GM15510 (cell line): ENCODE results near the gene DECR2.
A peak's percentile ranks its signal among the peaks of the same experiment; 100 is the strongest.

Experiments
- POLR2A ChIP-seq: IDR thresholded peaks from 3 replicates; pipeline ENCODE4 v1.6.1; 2011; ENCODE audit warnings: borderline replicate concordance; ENCODE audit not compliant: insufficient read length; ENCODE audit errors: extremely low read depth

DECR2 gene

GRCh38 chr16:361872-362701 is 39.6 kb upstream of the DECR2 start:
- no peak for TF ChIP-seq POLR2A

GRCh38 chr16:363110-363765 is 38.4 kb upstream of the DECR2 start:
- no peak for TF ChIP-seq POLR2A

GRCh38 chr16:363766-364490 is 37.8 kb upstream of the DECR2 start:
- TF ChIP-seq POLR2A: no peak

- TF ChIP-seq POLR2A: no peak
Observed at GRCh38 chr16:364595-365491, 36.8 kb upstream of the DECR2 start.

GRCh38 chr16:366476-366875 is 35.2 kb upstream of the DECR2 start:
- TF ChIP-seq POLR2A: no peak

- TF ChIP-seq POLR2A: no peak
Observed at GRCh38 chr16:367333-367903, 34.3 kb upstream of the DECR2 start.

GRCh38 chr16:368388-369158 is 33.1 kb upstream of the DECR2 start:
- no peak for TF ChIP-seq POLR2A

- TF ChIP-seq POLR2A: no peak
Observed at GRCh38 chr16:369275-369865, 32.3 kb upstream of the DECR2 start.

GRCh38 chr16:369866-370436 is 31.7 kb upstream of the DECR2 start:
- TF ChIP-seq POLR2A: no peak

- TF ChIP-seq POLR2A: peak; percentile 63
Observed at GRCh38 chr16:370443-370842, 31.2 kb upstream of the DECR2 start, which contains the start of gene MRPL28. Gene MRPL28 (minus strand): TSS chr16:370538. CDS start chr16:370218, 320 bp downstream.

- no peak for TF ChIP-seq POLR2A
Observed at GRCh38 chr16:370979-371514, 30.6 kb upstream of the DECR2 start.

- TF ChIP-seq POLR2A: no peak
Observed at GRCh38 chr16:371515-372301, 30.0 kb upstream of the DECR2 start.

GRCh38 chr16:372302-372983 is 29.2 kb upstream of the DECR2 start:
- TF ChIP-seq POLR2A: no peak
